Inflammatory macrophage treated with lipopolysaccharide for 1 hour (primary cell): ENCODE results near the gene METRNL.
"Not testable (repeated sequence)": the region's sequence is repeated elsewhere in the genome, so short reads cannot be mapped to it uniquely, and the experiment has no call there.

Experiments
- DNase-seq, 2 donors: peaks; one replicate each; pipeline ENCODE4 v3.0.0-alpha.2; 2020 to 2022

The METRNL gene

DNA sequence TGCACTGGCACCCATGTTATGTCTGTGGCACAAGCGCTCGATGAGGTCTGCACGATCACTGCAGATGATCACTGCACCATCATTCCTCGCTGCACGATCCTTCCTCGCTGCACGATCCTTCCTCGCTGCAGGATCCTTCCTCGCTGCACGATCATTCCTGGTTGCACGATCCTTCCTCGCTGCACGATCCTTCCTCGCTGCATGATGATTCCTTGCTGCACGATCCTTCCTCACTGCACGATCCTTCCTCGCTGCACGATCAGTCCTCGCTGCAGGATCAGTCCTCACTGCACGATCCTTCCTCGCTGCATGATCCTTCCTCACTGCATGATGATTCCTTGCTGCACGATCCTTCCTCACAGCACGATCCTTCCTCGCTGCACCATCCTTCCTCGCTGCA, 29.3 kb downstream of the METRNL start:
- DNase-seq: no peak

GRCh38 chr17:83109386-83109785, 30.0 kb downstream of the METRNL start:
- no peak for DNase-seq

GRCh38 chr17:83109793-83110645, 30.6 kb downstream of the METRNL start:
- DNase-seq: no peak

DNA sequence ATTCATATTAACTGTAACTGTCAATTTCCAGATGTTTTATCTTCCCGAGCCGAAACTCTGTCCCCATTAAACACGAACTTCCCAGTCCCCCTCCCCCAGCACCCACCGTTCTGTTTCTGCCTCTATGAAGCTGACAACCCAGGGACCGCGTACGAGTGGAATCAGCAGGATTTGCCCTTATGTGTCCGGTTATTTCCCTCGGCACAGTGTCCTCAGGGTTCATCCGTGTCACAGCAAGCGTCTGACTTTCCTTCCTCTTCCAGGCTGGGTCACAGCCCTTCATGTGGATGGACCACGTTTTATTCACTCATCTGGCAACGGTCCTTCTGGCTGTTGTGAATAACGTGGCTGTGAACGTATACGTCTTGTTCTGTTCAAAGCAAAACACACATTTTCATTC, 31.3 kb downstream of the METRNL start:
- DNase-seq: no peak

DNA sequence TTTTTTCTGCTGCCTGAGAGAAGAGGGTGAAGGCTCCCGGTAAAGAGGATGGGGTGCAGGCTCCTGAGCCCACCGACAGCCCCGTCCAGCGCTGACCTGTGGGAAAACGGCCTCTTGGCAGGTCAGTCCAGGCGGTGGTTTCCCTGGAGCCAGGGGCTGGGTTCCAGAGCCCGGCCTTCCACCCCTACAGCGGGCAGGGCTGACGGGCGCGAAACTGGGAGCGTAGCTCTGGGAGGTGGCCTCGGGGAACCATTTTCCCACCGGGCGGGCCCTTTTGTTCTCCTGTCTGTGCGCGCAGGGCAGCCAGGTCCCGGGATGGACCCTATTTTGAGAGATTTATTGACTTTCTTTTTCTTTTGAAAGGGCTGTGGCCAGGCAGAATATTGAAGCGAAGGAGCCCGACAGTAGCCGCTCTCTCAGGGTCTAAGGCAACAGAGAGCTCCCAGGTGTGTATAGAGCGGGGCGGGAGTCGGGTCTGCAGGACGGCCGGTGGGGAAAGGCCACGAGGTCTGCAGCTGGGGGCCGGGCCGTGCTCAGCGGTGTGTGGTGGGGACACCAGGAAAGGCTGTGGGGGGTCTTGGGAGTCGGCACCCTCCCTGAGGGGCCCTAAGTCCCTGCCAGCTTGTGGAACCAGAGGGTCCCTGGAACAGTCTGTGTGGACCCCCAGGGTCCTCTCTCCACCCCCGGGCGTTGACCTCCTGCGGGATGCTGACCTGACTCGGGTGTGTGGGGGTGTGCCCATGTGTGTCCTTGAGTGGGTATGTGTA, 32.3 kb downstream of the METRNL start:
- DNase-seq: no peak

GRCh38 chr17:83113381-83113780, 34.0 kb downstream of the METRNL start:
- no peak for DNase-seq

DNA sequence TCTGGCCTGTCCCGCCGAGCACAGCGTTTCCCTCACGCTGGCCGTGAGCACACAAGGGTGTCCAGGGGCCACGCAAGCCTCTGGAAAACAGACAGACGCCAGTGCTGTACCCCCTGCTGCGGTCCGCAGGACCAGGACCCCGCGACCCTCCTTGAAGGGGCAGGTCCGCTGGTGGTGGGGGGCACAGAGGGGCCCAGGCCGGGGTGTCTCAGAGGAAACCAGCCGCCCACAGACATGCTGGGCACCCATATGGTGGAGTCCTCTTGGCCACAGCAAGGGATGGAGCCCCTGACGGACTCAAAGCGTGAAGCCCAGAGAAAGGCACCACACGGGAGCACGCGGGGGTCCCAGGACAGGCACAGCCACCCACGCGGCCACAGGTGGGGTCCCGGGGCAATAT, 34.4 kb downstream of the METRNL start:
- no peak for DNase-seq

DNA sequence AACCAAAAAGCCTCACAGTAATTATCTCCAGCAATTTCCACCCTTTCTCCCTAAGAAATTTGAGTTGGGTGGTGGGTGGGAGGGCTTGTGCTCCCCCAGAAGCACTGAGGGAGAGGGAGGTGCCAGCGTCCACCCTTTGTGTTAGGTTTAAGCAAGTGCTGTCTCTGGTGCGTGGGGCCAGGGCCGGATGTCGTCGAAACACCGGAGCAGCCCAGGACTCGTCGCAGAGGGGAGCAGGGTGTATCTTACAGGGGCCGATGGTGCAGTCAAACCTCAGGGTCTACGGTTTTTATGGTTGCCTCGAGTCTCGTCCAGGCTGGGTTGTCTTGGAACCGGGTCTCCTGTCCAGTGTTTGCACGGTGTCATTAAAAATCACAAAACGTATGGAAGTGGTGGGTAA, 35.3 kb downstream of the METRNL start:
- DNase-seq: no peak

GRCh38 chr17:83115202-83115651, 35.8 kb downstream of the METRNL start:
- DNase-seq: no peak

GRCh38 chr17:83115832-83116231, 36.4 kb downstream of the METRNL start:
- no peak for DNase-seq

DNA sequence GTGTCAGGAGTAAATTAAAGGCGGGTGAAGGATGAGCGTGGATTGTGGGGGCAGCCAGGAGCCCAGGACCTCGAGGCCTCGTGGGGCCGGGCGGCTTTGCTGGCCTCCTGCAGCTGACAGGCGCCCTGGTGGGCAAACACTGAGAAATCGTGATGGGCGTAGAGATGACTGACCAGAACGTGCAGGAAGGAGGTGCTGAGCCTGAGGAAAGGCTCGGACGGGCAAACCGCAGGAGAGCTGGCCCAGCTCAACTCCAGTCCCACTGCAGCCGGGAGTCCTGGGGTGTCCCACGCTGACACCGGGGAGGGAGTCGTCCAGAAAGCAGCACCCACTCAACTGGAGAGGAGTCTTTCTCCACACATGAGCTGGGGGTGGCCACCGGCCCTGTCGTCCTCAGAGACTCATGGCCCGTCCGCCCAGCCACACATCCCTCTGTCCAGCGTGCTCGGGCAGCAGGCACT, 36.9 kb downstream of the METRNL start:
- no peak for DNase-seq

- DNase-seq: no peak
Observed at GRCh38 chr17:83116783-83117555, 37.6 kb downstream of the METRNL start.

DNA sequence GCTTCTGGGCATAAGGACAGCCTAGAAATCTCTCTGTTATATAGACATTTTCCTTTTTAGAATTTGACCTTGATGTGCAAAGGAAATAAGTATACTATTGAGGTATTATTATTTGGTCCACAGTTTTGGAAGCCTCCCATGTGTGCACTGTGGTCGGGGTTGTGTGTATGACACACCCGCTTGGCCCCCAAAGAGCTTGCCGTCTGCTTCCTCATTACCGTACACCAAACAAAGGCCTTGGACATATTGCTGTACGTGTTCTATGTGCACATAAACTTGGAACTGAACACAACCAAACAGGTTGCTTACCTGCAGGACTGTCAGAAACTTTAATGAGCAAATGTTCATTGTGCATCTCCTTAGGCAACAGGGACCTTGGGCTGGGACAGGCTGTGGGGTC, 38.2 kb downstream of the METRNL start:
- DNase-seq: no peak

DNA sequence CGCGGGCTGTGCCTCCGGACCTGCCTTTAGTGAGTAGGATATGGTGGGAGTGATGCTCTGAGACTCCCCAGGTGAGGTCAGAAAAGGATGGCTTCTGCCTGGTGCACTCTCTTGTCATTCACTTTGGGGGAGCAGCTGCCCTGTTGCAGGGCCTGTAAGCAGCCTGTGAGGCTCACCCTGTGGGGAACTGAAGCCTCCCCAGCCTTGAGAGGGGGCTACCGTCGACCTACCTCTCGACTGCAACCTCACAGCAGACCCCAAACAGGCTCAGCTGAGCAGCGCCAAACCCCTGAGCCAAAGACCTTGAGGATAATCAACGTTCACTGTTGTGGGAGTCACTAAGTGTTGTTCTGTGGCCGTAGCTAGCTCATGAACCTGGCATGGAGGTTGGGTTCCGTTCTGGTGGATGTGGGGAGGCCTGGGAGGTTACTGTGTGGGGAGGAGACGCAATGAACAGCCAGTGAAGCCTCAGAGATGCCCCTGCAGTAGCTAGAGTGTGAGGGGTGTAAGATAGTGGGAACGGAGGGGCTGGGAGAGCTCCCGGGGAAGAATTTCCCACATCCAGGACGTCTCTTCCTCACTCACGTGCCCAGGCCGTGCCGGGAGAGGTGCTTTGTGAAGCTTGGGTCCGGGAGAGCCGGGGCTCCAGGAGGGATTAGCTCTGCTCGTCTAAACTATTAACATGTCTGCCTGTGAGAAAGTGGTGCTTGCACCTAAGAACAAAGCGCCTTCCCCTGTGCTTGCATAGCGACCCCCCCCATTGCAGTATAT, 38.8 kb downstream of the METRNL start:
- no peak for DNase-seq

- peak in 1 of 2 donors; percentile 20 for DNase-seq
Observed at GRCh38 chr17:83119987-83120864, 40.8 kb downstream of the METRNL start.

DNA sequence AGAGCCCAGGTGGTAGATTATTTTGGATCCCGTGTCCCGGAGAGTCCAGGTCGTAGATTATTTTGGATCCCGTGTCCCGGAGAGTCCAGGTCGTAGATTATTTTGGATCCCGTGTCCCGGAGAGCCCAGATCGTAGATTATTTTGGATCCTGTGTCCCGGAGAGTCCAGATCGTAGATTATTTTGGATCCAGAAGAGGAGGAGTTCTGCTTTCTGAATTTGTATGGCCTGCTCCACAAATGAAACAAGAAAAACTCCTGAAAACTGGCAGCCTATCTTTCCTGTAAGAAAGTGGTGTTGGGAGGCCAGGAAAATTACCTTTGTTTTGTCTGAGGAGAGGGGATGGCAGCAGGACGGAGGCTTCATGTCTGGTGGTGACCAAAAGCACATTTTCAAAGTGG, 42.1 kb downstream of the METRNL start:
- not testable (repeated sequence) for DNase-seq

DNA sequence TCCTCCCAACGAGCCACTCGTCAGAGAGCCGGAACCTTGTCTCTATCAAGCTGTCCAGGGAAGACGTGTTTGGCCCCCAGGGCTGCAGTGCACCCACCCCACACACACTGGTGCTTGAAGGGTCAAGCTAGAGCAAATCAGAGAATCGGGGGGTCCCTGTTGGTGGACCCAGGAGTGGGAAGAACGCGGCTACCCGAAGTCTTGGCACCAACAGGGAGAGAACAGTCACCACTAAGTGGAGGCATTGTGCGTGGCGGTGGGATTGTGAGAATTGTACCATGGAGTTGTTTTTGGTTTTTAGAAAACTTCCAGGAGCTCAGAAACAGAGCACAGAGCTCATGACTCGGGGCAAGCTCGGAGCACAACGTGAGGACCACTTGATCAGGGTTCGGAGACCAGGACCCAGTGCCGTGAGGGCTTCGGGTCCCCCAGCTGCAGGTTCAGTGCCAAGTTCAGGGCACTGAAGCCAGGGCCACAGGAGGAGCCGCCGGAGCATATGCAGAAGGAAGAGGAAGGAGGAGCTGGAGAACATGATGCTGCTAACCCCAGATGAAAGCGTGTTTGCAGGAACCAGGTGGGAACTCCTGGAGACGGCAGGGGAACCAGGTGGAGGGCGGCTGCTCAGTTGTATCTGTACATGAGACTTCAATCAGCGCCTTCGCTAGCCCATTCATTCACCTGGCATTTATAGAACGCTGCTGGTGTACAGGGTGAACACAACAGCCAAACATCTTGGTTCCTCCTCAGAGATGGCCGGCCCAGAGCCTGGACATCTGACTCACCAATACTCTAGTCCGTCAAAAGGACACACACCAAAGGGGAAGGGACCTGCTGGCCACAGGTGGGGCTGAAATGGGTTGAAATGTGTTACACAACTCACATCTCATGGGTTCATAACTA, 42.8 kb downstream of the METRNL start:
- DNase-seq: no peak

GRCh38 chr17:83122834-83123233, 43.4 kb downstream of the METRNL start:
- no peak for DNase-seq

DNA sequence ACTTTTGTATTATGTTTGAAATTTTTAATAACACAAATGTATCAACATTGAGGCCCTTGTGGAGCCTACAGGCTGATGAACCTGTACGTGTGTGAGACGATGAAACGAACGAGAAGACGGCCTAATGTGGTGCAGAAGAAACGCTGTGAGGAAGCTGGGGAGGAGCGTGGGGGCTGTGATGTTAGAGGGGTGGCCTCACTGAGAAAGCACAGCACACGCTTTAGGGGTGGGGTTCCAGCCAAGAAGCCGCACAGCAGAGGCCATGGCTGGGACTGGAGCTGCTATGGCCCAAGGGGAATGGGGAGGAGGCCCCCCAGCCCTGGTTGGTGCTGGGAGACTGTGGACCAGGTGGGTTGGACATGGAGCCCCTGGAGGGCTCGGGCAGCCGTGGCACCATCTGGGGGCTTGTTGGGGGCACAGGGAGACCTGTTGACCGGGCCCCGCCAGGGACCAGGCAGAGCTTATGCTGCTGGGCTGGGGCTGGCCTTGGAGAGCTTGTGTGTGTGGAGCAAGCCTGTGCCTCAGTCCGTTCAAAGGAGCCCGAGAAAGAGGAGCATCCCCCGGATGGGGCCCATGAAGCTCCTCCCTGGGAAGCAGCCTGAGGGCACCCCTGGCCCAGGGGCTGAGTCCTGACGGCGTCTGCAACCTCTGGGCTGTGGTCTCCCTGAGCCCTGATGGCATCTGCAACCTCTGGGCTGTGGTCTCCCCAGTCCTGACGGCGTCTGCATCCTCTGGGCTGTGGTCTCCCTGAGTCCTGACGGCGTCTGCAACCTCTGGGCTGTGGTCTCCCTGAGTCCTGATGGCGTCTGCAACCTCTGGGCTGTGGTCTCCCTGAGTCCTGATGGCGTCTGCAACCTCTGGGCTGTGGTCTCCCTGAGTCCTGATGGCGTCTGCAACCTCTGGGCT, 44.7 kb downstream of the METRNL start:
- no peak for DNase-seq
